GM21447 (cell line): ENCODE data around the gene TMEM97.
"Not testable (repeated sequence)": the region's sequence is repeated elsewhere in the genome, so short reads cannot be mapped to it uniquely, and the experiment has no call there.

Experiments
- ATAC-seq: cut with Tn5 transposase; IDR thresholded peaks from one replicate; pipeline ENCODE4 v1.9.1; 2021; ENCODE audit not compliant: unreplicated experiment

Gene TMEM97

GRCh38 chr17:28335959-28336871, 17.2 kb downstream of the TMEM97 start:
- peak; percentile 6 for ATAC-seq

- ATAC-seq, result no peak
Observed at GRCh38 chr17:28338056-28338768, 19.2 kb downstream of the TMEM97 start.

- not testable (repeated sequence) for ATAC-seq
Observed at GRCh38 chr17:28338769-28339212, 19.8 kb downstream of the TMEM97 start.

GRCh38 chr17:28339431-28339830, 20.4 kb downstream of the TMEM97 start:
- ATAC-seq, result no peak

- no peak for ATAC-seq
Observed at GRCh38 chr17:28340374-28340773, 21.4 kb downstream of the TMEM97 start.

GRCh38 chr17:28341516-28341915, 22.5 kb downstream of the TMEM97 start:
- ATAC-seq, result no peak

GRCh38 chr17:28342313-28342712, 23.3 kb downstream of the TMEM97 start:
- ATAC-seq, result no peak

- ATAC-seq, result no peak
Observed at GRCh38 chr17:28343491-28343932, 24.5 kb downstream of the TMEM97 start.

GRCh38 chr17:28344011-28344410, 25.0 kb downstream of the TMEM97 start:
- no peak for ATAC-seq

GRCh38 chr17:28344435-28344901, 25.5 kb downstream of the TMEM97 start:
- ATAC-seq, result no peak

GRCh38 chr17:28345419-28346198, 26.6 kb downstream of the TMEM97 start:
- no peak for ATAC-seq

GRCh38 chr17:28346199-28346580, 27.2 kb downstream of the TMEM97 start:
- no peak for ATAC-seq

- no peak for ATAC-seq
Observed at GRCh38 chr17:28346746-28347246, 27.8 kb downstream of the TMEM97 start.

GRCh38 chr17:28347261-28347891, 28.4 kb downstream of the TMEM97 start:
- ATAC-seq, result no peak

- ATAC-seq, result no peak
Observed at GRCh38 chr17:28348979-28349378, 30.0 kb downstream of the TMEM97 start.

- no peak for ATAC-seq
Observed at GRCh38 chr17:28350271-28350670, 31.3 kb downstream of the TMEM97 start.

- ATAC-seq, result peak; percentile 92
Observed at GRCh38 chr17:28357061-28357900, 38.3 kb downstream of the TMEM97 start, which contains the start of gene POLDIP2. Gene POLDIP2 (minus strand): TSS chr17:28357527. CDS start chr17:28357448, 79 bp downstream.

GRCh38 chr17:28357901-28358197, 38.8 kb downstream of the TMEM97 start:
- ATAC-seq, result no peak

GRCh38 chr17:28363186-28363585, 44.2 kb downstream of the TMEM97 start:
- no peak for ATAC-seq
